GM21526 (cell line): ENCODE results near the gene TMEM129.
"Not testable (repeated sequence)": the region's sequence is repeated elsewhere in the genome, so short reads cannot be mapped to it uniquely, and the experiment has no call there.

ENCODE experiments used
- ATAC-seq: cut with Tn5 transposase; IDR thresholded peaks from one replicate; pipeline ENCODE4 v1.9.1; 2021; ENCODE audit warnings: moderate library complexity; ENCODE audit not compliant: unreplicated experiment, low FRiP score

The TMEM129 gene

GRCh38 chr4:1706358-1706757 lies 14.8 kb downstream of the TMEM129 start:
- no peak for ATAC-seq

- ATAC-seq, result no peak
Observed at GRCh38 chr4:1705732-1706131, 15.4 kb downstream of the TMEM129 start.

- no peak for ATAC-seq
Observed at GRCh38 chr4:1703867-1704266, 17.3 kb downstream of the TMEM129 start.

GRCh38 chr4:1701671-1702070 lies 19.5 kb downstream of the TMEM129 start:
- ATAC-seq, result not testable (repeated sequence)

GRCh38 chr4:1695913-1696312 lies 25.2 kb downstream of the TMEM129 start:
- no peak for ATAC-seq

GRCh38 chr4:1693131-1693896 lies 27.8 kb downstream of the TMEM129 start:
- no peak for ATAC-seq

GRCh38 chr4:1691737-1692373 lies 29.3 kb downstream of the TMEM129 start:
- ATAC-seq, result no peak

- no peak for ATAC-seq
Observed at GRCh38 chr4:1690698-1691097, 30.4 kb downstream of the TMEM129 start.

GRCh38 chr4:1686440-1687036 lies 34.6 kb downstream of the TMEM129 start:
- no peak for ATAC-seq

GRCh38 chr4:1685235-1686150 lies 35.6 kb downstream of the TMEM129 start:
- ATAC-seq, result no peak

- peak; percentile 14 for ATAC-seq
Observed at GRCh38 chr4:1684506-1685234, 36.5 kb downstream of the TMEM129 start.

GRCh38 chr4:1683736-1684505 lies 37.2 kb downstream of the TMEM129 start, which contains the start of gene FAM53A:
Gene FAM53A (minus strand): TSS chr4:1684313. CDS start chr4:1668741, 15,572 bp downstream.
- peak; percentile 77 for ATAC-seq

GRCh38 chr4:1683261-1683735 lies 37.8 kb downstream of the TMEM129 start:
- ATAC-seq, result no peak

GRCh38 chr4:1682860-1683259 lies 38.3 kb downstream of the TMEM129 start:
- no peak for ATAC-seq

GRCh38 chr4:1678244-1678643 lies 42.9 kb downstream of the TMEM129 start:
- ATAC-seq, result no peak

- no peak for ATAC-seq
Observed at GRCh38 chr4:1676605-1677525, 44.3 kb downstream of the TMEM129 start.

GRCh38 chr4:1675802-1676137 lies 45.4 kb downstream of the TMEM129 start:
- ATAC-seq, result no peak

GRCh38 chr4:1675136-1675801 lies 45.9 kb downstream of the TMEM129 start:
- ATAC-seq, result no peak
